Retina (tissue), 1 donor: Measurements from ENCODE around the gene PITRM1.
A peak's percentile ranks its signal among the peaks of the same experiment; 100 is the strongest.
"Not testable (repeated sequence)": the region's sequence is repeated elsewhere in the genome, so short reads cannot be mapped to it uniquely, and the experiment has no call there.

Experiments used
- DNase-seq: peaks from one replicate; pipeline ENCODE4 v3.0.0-alpha.2; 2016

The PITRM1 gene

DNA sequence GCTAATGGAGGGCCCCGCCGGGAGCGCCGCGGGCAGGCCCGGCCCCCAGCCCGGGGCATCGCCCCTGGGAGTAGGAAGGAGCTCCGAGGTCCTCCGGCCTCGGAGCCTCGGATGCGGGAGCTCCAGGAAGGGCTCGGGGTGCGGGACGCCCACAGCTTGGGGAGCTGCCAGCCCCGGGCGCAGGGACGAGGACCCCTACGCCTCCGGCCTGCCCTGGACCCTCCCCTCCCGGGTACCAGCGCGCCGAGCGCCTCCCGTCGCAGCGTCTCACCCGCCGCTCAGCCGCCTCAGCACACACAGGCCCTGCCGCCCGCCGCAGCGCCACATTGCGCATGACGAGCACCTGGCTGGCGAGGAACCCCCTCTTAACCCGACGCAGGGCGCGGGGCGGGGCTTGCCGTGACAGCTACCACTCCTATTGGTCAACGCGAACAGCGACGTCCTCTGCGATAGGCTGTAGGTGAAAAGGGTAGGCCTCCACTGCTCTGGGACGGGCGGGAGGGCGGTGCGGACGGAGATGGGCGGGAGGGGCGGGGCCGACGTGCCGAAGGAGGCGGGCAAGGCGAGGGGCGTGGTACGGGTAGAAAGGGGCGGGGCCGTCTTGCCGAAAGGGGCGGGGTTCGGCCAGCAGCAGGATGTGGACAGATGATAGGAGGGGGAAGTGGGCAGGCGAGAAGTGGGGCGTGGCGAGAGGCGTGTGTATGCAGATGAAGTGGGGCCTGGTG lies at the start of gene PITRM1:
PITRM1 (minus strand) TSS at position 337 of the 725 bp plus-strand sequence; CDS start at position 327, 10 bp downstream.
- DNase-seq, result peak; percentile 97

- DNase-seq, result no peak
Measured at GRCh38 chr10:3222068-3222467, 49.5 kb upstream of the PITRM1 start.

DNA sequence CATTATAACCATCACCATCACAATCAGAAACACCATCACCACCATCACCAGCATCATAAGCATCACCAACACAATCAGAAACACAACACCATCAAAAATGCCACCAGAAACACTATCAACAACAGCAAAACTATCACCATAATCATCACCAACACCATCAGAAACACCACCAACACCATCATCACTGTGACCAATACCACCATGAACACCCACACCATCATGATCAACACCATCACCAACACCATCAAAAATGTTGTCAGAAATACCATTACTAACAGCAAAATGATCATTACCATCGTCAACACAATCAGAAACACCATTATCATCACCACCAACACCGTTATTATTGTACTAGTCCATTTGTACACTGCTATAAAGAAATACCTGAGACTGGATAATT lies 49.0 kb upstream of the PITRM1 start:
- not testable (repeated sequence) for DNase-seq

DNA sequence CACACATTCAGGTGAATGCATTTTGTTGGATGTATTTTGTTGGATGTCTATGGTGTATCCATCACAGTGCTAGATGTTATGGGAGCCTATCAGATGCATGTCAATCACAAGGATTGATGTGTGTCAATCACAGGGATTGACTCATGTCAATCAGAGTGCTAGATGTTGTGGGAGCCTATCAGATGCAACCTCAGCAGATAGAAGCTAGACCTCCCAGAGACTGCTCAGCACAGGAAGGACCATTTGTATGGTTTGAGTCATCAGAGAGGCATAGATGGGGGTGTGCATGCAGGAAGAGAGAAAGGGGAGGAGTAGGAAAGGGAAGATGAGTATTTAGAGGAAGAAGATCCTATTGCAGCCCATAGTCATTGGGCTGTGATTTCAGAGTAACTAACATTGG lies 48.3 kb upstream of the PITRM1 start:
- DNase-seq, result no peak

DNA sequence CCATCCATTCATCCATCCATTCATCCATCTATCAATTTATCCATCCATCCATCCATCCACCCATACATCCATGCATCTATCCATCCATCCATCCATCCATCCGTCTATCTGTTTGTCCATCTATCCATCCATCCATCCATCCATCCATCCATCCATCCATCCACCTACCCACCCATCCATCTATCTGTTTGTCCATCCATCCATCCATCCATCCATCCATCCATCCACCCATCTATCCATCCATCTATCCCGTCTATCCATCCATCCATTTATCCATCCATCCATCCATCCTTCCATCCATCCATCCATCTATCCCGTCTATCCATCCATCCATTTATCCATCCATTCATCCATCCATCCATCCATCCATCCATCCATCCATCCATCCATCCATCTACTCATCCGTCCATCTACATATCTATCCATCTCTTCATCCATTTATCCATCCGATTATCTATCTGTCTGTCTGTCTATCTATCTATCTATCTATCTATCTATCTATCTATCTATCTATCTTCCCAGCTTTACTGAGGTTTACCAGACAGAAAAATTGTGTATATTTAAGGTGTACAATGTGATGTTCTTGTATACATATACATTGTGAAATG lies 46.5 kb upstream of the PITRM1 start:
- DNase-seq, result not testable (repeated sequence)

- no peak for DNase-seq
Measured at GRCh38 chr10:3217853-3218252, 45.3 kb upstream of the PITRM1 start.

DNA sequence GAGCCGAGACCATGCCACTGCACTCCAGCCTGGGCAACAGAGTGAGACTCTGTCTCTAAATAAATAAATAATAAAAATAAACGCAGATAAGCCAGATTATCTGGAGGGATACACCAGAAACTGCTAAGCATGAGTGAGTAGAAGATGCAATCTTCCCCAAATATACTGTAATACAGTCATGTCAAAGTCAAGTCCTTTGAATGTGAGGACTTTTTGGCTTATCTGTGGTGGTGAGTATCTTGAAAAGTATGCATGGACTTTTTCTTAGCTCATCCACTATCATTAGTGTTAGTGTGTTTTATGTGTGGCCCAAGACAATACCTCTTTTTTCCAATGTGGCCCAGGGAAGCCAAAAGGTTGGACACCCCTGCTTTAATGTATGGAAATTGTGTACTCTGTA lies 44.7 kb upstream of the PITRM1 start:
- no peak for DNase-seq

DNA sequence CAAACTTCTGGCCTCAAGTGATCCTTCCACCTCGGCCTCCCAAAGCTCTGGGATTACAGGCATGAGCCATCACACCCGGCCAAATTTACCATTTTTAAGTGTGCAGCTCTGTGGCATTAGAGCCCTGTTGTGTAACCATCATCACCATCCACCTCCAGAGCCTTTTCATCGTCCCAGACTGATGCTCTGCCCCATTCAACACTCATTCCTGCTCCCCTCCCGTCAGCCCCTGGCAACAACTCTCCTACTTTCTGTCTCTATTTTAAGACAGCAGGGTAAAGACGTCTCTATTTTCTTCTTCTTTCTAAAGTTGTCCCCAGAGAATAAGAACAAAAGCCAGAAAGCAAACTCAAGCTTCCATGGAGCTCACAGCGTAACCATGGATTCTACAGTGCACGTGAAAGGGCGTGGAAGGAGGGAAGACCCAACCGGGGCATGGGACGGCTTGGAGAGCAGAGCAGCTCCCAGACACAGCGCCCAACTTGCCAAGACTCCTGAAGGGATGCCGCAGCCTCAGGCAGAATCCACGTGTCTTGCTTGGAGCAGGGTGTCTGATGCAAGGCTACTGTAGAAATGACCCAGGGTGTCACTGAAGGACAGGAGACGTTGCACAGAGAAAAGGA lies 42.7 kb upstream of the PITRM1 start:
- no peak for DNase-seq

DNA sequence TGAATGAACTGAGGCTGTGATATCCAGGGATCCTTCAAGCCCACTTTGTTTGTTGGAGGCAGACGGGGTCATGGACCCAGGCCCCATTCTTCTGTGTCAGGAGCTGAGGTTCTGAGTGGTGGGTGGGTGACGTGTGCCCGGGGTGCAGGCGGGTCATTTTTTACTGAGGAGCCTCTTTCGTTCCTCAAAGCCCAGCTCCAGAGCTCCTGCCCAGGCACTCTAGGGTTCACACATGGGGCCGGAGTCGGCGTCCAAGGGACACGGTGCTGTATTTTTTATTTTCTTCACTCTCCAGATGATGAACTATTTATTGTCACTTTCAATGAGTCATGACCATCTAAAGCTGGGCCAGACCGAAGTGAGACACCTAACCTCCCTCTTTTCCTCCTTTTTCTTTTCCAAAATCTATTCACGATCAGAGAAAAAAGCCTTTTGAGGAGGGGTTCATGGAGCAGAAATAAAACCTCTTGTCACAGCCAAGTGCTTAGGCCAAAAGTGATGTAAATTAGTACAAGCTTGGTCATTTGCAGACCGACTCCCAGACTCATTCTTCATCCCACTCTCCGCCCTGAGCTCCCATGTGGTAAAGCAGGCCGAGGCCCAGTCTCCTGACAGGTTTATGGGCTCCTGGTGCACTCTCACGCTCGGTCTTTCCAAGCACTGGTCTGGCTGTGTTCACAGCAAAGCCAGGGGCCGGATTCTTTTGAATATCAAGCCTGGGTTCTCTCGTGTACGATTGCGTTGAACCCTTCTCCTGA lies 41.4 kb upstream of the PITRM1 start:
- DNase-seq, result no peak

DNA sequence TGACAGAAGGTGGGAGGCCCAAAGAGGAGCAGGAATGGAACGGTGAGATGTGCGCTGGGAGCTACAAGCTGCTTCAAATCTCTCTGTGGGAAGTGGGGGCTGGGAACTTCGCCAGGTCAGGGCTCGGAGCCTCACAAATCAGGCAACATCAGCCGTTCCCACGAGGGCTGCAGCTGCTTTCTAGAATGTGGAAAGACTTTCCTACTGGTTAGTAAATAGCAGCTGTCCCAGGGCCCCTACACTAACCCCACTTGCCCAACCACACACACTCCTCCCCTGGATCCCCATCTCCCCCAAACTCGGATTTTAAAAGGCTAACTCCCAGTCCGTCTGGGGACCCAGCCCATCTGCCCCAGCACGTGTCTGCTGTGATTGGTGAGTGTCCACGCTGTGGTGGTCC lies 40.6 kb upstream of the PITRM1 start:
- no peak for DNase-seq

- no peak for DNase-seq
Measured at GRCh38 chr10:3210251-3210877, 37.8 kb upstream of the PITRM1 start.

- no peak for DNase-seq
Measured at GRCh38 chr10:3208481-3209406, 36.2 kb upstream of the PITRM1 start.

DNA sequence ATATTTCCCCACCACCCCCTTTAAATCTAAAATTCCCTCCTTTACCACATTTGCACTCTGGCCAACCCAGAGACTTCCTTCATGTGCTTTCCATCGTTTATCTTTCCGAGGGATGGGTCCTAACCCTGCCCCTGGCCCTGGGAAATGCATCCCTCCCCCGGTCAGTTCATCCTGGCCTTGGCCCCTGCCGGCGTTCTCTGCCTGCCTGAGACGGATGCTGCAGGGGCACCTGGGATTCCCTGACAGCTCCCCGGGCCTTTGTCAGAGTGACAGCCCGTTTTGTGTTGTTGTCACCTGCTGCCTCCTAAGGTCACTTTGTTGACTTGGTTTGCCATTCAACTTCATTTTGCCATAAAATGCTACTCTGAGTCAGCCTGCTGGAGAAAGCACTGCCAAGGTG lies 34.8 kb upstream of the PITRM1 start:
- DNase-seq, result no peak

DNA sequence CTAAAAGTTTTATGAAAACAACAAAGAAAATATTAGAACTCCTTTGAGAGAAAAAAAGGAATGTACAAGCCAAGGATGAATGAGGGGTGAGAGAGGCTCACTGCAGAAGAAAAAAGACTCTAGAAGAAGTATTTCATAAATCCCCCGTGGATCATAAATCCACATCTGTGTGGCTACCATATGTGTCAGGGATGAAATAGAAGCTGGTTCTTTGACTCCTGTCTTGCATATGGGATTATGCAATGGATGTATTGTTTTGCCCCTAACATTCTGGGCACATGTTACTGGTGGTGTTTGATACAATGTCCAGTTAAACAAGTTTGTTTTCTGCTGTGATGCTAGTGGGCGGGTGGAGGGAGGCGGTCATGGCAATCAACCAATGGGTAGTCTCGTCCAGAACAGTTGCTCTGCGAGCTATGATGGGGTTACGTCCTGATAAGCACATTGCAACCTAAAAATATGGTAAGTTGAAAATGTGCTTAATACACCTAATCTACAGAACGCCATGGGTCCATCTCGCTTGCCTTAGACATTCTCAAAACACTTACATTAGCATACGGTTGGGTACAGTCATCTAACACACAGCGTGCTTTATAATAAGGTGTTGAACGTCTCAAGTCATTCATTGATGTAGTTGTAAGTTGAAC lies 34.1 kb upstream of the PITRM1 start:
- no peak for DNase-seq

GRCh38 chr10:3203972-3204371 lies 31.4 kb upstream of the PITRM1 start:
- no peak for DNase-seq

DNA sequence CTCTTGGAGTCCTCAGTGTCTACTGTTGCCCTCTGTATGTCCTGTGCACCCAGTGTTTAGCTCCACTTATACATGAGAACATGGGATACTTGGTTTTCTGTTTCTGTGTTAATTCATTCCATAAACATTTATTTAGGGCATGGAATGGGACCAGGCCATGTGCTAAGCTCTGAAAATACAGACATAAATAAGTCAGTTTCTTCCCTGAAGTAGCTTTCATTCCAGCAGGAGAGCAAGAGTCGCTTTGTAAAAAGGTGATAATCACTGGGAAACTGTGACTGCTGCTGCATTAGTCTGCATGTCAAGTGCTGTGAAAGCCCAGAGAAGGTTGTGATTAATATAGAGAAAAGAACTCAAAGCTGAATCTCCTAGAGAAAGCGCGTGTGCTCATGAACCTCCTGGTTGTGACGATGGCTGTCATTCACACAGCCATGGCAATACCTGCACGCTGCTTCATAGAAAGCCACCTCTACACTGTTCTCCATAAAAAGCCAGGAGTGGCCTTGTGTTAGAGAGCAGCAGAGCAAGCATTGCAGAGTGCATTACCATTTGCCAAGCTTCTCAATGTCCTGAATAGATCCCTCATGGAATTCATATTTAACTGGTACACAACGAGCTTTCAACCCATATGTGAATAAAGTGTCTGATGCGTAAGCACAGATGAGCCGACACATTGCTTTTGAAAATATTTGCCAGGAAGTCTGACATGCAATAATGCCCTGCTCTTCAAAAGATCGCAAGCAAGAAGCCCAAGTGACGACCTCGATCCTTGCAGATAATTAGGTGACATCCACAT lies 30.6 kb upstream of the PITRM1 start:
- no peak for DNase-seq

DNA sequence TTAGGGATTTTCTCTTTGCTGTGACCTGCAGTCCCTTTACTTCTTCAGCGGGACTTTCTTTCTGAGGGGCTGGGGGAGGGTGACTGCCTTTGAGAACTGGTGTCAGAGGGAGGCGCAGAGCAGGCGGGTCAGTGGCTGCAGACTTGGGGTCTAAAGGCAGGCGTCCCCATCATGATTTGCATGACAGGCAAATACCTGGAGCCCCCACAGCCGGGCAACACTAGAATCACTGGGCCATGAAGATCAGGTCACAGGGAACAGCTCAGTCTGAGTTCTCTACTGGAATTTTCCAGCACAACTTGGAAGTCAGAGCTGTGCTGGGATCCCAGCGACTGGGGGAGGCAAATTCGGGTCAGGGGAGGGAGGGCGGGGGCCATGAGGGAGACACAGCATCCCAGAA lies 29.2 kb upstream of the PITRM1 start:
- DNase-seq, result no peak

DNA sequence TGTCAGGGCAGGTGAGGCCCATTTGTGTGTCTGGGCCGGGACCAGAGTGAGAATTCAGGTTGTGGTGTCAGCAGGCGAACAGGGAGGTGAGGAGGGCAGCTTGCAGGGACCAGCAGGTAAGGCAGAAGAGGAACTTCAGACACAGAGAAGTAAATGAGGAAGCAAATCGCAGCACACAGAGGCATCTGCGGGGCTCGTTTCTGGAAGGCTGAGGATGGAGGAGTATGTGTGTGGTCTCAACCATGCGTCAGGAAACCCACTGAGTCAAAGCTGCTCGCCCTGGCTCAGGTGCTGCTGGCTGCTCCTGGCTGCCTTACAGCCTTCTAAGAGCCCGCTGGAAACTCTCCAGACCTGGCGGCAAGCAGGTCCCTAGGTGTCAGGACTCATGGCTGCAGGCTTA lies 26.9 kb upstream of the PITRM1 start:
- DNase-seq, result no peak

GRCh38 chr10:3198900-3199299 lies 26.3 kb upstream of the PITRM1 start:
- DNase-seq, result no peak

DNA sequence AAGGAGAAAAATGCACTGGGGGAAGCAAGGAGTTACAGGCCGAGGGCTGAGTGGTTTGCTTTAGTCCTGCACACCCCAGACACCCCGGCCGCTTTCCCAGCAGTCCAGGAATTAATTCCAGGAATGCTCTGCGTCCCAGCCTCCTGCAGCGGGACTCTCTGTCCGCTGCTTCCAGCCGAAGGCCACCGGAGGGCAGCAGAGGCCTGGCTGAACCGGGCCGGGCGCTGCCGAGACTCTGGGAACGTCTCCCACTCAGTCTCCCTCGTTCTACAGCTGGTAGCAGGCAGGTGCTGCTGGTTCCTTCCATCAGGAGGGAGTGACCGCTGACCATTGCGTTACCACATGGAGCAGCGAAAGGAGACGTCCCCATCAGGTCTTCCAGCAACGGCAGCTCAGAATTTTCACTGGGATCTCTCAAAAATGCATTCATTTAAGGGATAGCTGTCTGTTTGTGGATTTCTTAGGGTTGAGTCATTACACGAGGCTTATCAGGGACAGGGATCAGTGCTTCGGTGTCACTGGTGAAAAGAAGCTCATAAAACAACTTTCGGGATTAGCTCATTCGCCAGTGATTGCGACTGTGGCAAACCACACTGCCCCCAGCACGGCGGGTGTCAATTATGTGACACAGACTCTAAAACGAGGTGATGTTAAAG lies 24.9 kb upstream of the PITRM1 start:
- peak; percentile 87 for DNase-seq
